ENCODE measurements around the gene RNF220. TPM values are rescaled to one million over a fixed set of nuclear protein-coding genes. Genes with fewer than 3 reads are reported as not detected.
A peak's percentile ranks its signal among the peaks of the same experiment; 100 is the strongest.

Gene RNF220
- total RNA-seq, 1 experiment from 2014 or later: 68.7 TPM

DNA sequence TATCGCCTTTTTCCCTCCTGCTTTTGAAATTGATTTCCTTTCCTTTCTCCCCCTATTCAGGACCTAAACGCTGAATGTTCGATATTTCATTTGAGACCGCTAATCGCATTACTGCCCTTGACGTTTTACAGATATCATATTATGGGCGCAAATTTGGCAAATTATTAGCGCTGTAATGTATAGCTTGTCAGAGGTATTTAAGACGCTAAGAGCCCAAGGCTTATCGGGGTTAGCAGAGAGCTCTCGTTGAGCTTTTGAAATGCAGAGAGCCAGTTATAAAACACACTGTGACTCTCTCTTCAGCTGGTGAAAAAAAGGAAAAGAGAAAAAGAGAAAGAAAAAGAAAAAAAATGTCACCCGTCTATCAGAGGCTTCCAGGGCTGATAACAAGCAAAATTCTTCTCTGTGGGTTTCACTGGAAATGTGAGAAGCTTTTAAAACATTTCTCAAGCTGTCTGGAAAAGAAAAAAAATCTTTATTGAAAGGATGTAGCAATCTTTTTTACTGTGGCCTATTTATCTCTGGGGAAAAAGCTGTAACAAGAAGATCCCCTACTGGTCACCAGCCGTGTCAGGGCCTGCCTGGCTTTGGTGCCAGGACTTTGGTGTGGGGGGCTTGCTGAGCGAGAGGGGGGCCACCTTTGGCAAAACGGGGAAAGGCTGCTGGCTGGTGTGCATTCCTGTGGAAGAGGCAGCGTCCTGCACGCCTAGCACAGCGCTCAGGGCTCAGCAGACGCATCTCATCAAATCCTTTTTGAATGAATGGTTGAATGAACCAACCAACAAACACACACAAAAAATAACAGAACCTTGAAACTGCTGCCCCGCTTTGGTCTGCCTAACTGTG is 119.8 kb downstream of the RNF220 start:
- no peak for TF ChIP-seq CTCF (IDR thresholded peaks at IDR 0.05; ENCODE audit: unreplicated experiment)
- H3K27me3 Mint-ChIP-seq (ENCODE audit: unreplicated experiment): peaks cover 11% of the 10 kb centered on the region
- no peak overlapping the region for H3K27ac Mint-ChIP-seq (ENCODE audit: unreplicated experiment)
- H3K9me3 Mint-ChIP-seq (ENCODE audit: low read depth, unreplicated experiment): no peaks in the 10 kb centered on the region
- CTCF ChIA-PET: no interaction called here
- H3K36me3 Mint-ChIP-seq (ENCODE audit: insufficient read depth, unreplicated experiment): no peaks in the 10 kb centered on the region
- BruUV-seq (replicated peaks): no TSS peak
- H3K4me1 Mint-ChIP-seq (ENCODE audit: low read depth, unreplicated experiment): no peaks in the 10 kb centered on the region
- no peak for DNase-seq
- H3K4me3 Mint-ChIP-seq (ENCODE audit: low read depth, unreplicated experiment): no peak overlapping the region
- intact Hi-C loops (cut with micrococcal nuclease; ENCODE audit: unreplicated experiment): no loop called here

- Mint-ChIP-seq H3K4me1 (ENCODE audit: low read depth, unreplicated experiment) (peaks cover 4% of the 10 kb centered on the region), H3K4me3 (ENCODE audit: low read depth, unreplicated experiment) (no peak overlapping the region), H3K27me3 (ENCODE audit: unreplicated experiment) (no peaks in the 10 kb centered on the region), H3K36me3 (ENCODE audit: insufficient read depth, unreplicated experiment) (no peaks in the 10 kb centered on the region), H3K27ac (ENCODE audit: unreplicated experiment) (no peak overlapping the region), H3K9me3 (ENCODE audit: low read depth, unreplicated experiment) (no peaks in the 10 kb centered on the region)
- no TSS peak for BruUV-seq (replicated peaks)
- DNase-seq: no peak
- intact Hi-C loops (cut with micrococcal nuclease; ENCODE audit: unreplicated experiment): no loop called here
- CTCF ChIA-PET: no interaction called here
- TF ChIP-seq CTCF (IDR thresholded peaks at IDR 0.05; ENCODE audit: unreplicated experiment): no peak
Observed at GRCh38 chr1:44526295-44527073, 121.4 kb downstream of the RNF220 start.

DNA sequence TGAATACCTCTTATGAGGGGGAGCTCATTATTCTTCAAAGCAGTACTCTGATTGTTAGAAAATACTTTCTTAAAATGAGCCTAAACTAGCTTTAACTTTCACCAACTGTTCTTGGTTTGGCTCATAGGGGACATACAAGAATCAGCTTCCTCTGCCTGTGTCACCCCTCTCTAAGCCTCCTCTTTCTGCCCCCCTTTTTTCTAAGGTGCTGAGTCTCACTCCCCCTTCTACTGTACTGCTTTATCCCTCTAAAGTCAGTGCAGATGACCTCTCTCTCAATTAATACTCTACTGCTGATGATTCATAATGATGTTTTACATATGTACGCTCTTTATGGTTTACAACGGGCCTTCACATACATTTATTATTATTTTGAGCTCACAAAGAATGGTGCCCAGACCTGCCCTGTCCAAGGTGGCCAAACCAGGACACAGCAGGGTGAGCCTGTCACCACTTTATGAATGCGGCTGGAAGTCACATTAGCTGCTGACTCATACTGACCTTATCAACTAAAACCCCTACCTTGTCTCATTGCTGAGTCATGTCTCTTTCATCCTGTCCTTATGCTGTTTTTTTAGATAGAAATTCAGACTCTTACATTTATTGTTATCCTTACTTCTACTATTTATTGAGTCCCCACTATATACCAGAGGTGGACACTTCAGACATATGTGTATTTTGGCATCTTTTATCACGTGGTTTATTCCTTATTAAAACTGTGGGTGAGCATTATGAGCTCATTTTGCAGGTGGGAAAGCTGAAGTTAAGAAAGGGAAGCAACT is 126.9 kb downstream of the RNF220 start:
- Mint-ChIP-seq H3K27me3 (ENCODE audit: unreplicated experiment) (no peaks in the 10 kb centered on the region), H3K27ac (ENCODE audit: unreplicated experiment) (peak overlapping the region; percentile 0), H3K36me3 (ENCODE audit: insufficient read depth, unreplicated experiment) (no peaks in the 10 kb centered on the region), H3K9me3 (ENCODE audit: low read depth, unreplicated experiment) (peaks cover 7% of the 10 kb centered on the region), H3K4me3 (ENCODE audit: low read depth, unreplicated experiment) (no peak overlapping the region), H3K4me1 (ENCODE audit: low read depth, unreplicated experiment) (peaks cover 17% of the 10 kb centered on the region)
- intact Hi-C loops (cut with micrococcal nuclease; ENCODE audit: unreplicated experiment): no loop called here
- BruUV-seq (replicated peaks): no TSS peak
- peak; percentile 38 for DNase-seq
- TF ChIP-seq CTCF (IDR thresholded peaks at IDR 0.05; ENCODE audit: unreplicated experiment): no peak
- CTCF ChIA-PET: interaction anchor here (0.9 to 2.0 kb wide), 3 partner anchors 37 to 63 kb away, joined by 3 to 6 read pairs (median 3); no protein-coding TSS in a partner anchor

DNA sequence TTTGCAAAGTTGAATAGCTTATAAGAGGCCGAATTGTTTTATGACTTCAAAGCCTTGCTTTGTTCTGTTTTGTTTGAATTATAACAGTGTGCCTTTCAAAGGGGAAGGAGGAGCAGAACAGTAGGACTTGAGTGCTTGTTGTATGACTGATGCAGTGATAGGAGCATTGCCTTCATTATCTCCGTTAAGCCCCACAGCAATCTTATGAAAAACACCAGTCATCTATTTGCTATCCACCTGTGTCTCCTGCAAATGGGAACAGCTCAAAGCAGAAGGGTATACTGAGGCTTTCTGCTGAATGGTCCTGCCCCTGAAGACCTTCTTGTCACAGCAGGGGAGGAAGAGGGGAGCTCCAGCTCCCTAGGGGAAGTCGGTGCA is 127.5 kb downstream of the RNF220 start:
- intact Hi-C loops (cut with micrococcal nuclease; ENCODE audit: unreplicated experiment): no loop called here
- BruUV-seq (replicated peaks): no TSS peak
- Mint-ChIP-seq H3K4me1 (ENCODE audit: low read depth, unreplicated experiment) (peaks cover 18% of the 10 kb centered on the region), H3K27ac (ENCODE audit: unreplicated experiment) (no peak overlapping the region), H3K27me3 (ENCODE audit: unreplicated experiment) (no peaks in the 10 kb centered on the region), H3K36me3 (ENCODE audit: insufficient read depth, unreplicated experiment) (no peaks in the 10 kb centered on the region), H3K9me3 (ENCODE audit: low read depth, unreplicated experiment) (peaks cover 7% of the 10 kb centered on the region), H3K4me3 (ENCODE audit: low read depth, unreplicated experiment) (no peak overlapping the region)
- CTCF ChIA-PET: interaction anchor here (0.9 to 2.0 kb wide), 3 partner anchors 11 to 63 kb away, joined by 3 to 6 read pairs (median 3); no protein-coding TSS in a partner anchor
- no peak for TF ChIP-seq CTCF (IDR thresholded peaks at IDR 0.05; ENCODE audit: unreplicated experiment)
- no peak for DNase-seq
